Prostate gland (tissue), 2 donors: ENCODE results near the gene GLDC.

Source experiments
- CTCF ChIP-seq, 4 experiments: fragments of 200-600 bp in 2 of 4; fragments of 450-650 bp in 2 of 4; sonication (generic) in 2 of 4; IDR thresholded peaks; 1 replicate in 3 of 4; 2 replicates in 1 of 4; pipeline ENCODE4 v1.5.1; 2016 to 2019; ENCODE audit warnings: antibody characterized with exemption in 4 of 4, mild to moderate bottlenecking in 2 of 4, moderate library complexity in 2 of 4
- POLR2A ChIP-seq: fragments of 450-650 bp; IDR thresholded peaks from one replicate; pipeline ENCODE4 v1.6.1; 2016; ENCODE audit warnings: antibody characterized with exemption, mild to moderate bottlenecking
- POLR2AphosphoS5 ChIP-seq: sonication (generic); formaldehyde crosslinking; IDR thresholded peaks from one replicate; pipeline ENCODE4 v1.6.1; 2017; ENCODE audit warnings: antibody characterized with exemption

GRCh38 chr9:6490863-6491262 is 154.7 kb downstream of the GLDC start:
- TF ChIP-seq CTCF (IDR thresholded peaks at IDR 0.05) (no peak), POLR2A (no peak), POLR2AphosphoS5 (no peak)
